ENCODE measurements around the gene HS6ST2. TPM values are rescaled to one million over a fixed set of nuclear protein-coding genes. Genes with fewer than 3 reads are reported as not detected.

Gene HS6ST2
- total and polyA plus RNA-seq, 9 of the 15 experiments (the other 6 are each of a cell fraction or from before 2014, with no cell fraction given): not detected

DNA sequence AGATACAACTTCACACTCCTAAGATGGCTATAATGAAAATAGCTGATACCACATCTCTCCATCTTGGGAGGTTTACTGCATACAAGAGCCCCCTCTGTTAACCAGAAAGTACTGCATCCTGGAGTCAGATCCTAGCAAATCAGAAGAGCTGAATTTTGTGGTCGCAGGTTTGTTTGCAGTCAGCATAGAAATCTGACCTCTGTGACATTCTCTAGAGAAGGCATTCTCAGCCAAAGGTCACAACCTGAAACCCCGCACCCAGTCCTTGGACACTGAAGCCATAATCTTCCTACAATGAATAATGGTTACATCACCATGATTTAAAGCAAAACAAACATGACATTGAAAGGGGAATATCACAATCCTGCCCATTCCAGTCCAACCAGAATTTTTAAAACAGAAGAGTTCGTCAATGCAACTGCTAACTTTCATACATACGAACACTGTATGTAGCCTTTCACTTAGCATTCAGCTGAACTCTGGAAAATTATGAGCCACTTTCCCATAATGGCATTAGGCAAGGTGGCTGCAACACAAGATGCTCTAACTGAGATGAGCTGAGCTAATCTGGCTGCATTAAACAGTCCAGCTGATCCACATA, 17.6 kb downstream of the HS6ST2 start:
- no peaks in the 10 kb centered on the region for H3K79me2 ChIP-seq (ENCODE audit: control insufficient read depth, insufficient read depth, low read length)
- intact Hi-C loops (cut with micrococcal nuclease): no loop called here

More for the DNA sequence above, 17.6 kb downstream of the HS6ST2 start:
- 0% methylated on average over 3 of the region's 4 CpGs for WGBS (ENCODE audit: insufficient coverage, low coverage, missing lambda C conversion rate)
- ChIA-PET CTCF (ENCODE audit: low intra/inter-chr PET ratio) (no interaction called here), POLR2A (interaction anchor here (1.2 kb wide), 1 partner anchor 9 kb away, joined by 3 read pairs; no protein-coding TSS in a partner anchor)
- Histone ChIP-seq H3K9ac (ENCODE audit: insufficient read depth in 1 of 2, low read depth in 2 of 2, low read length in 2 of 2) (no peak overlapping the region), H3K27ac (ENCODE audit: extremely low read depth, low read depth, low read length) (no peak overlapping the region), H3K4me1 (replicated peaks in 1 of 2; ENCODE audit: control insufficient read depth in 2 of 2, insufficient read depth in 2 of 2, low read length in 2 of 2) (no peaks in the 10 kb centered on the region), H3K4me2 (ENCODE audit: insufficient read depth, low read length) (no peak overlapping the region), H3K9me1 (ENCODE audit: control insufficient read depth, insufficient read depth, low read length) (no peaks in the 10 kb centered on the region), H2AFZ (ENCODE audit: low read depth, low read length) (no peak overlapping the region), H3K36me3 (ENCODE audit: control insufficient read depth, insufficient read depth, low read length) (no peaks in the 10 kb centered on the region), H4K20me1 (replicated peaks; ENCODE audit: control insufficient read depth, insufficient read depth, low read length) (no peaks in the 10 kb centered on the region), H3K27me3 (ENCODE audit: control insufficient read depth in 2 of 2, insufficient read depth in 2 of 2, low read length in 2 of 2) (no peaks in the 10 kb centered on the region), H3K9me3 (replicated peaks; ENCODE audit: control insufficient read depth, insufficient read depth, low read depth, low read length) (no peaks in the 10 kb centered on the region), H3K4me3 (no peak overlapping the region)
- ATAC-seq: 0 out of 3 replicates have a peak, but pooled peaks have one; percentile 55
- no TSS peak for BruUV-seq (replicated peaks)
- TF ChIP-seq KDM1A (IDR thresholded peaks at IDR 0.05): peak in 1 of 2 experiments; percentile 25; a peak in 1 of 4 replicates
- TF ChIP-seq MEF2D (tag; conservative IDR thresholded peaks at IDR 0.05; ENCODE audit: low read depth): no peak
- TF ChIP-seq, protein P1, sequence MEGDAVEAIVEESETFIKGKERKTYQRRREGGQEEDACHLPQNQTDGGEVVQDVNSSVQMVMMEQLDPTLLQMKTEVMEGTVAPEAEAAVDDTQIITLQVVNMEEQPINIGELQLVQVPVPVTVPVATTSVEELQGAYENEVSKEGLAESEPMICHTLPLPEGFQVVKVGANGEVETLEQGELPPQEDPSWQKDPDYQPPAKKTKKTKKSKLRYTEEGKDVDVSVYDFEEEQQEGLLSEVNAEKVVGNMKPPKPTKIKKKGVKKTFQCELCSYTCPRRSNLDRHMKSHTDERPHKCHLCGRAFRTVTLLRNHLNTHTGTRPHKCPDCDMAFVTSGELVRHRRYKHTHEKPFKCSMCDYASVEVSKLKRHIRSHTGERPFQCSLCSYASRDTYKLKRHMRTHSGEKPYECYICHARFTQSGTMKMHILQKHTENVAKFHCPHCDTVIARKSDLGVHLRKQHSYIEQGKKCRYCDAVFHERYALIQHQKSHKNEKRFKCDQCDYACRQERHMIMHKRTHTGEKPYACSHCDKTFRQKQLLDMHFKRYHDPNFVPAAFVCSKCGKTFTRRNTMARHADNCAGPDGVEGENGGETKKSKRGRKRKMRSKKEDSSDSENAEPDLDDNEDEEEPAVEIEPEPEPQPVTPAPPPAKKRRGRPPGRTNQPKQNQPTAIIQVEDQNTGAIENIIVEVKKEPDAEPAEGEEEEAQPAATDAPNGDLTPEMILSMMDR (IDR thresholded peaks at IDR 0.05 in 2 of 3, conservative IDR thresholded peaks at IDR 0.05 in 1 of 3; ENCODE audit: insufficient read depth in 2 of 3, low read depth in 1 of 3, low read length in 3 of 3): peak in 1 of 3 experiments; percentile 4; a peak in 1 of 6 replicates
- DNase-seq (ENCODE audit: extremely low read depth in 1 of 4, low spot score in 3 of 4): peak in 1 of 4 experiments; percentile 8
- no peak for FAIRE-seq
- in situ Hi-C loops (cut with MboI): no loop called here

All from K562 (cell line).